ENCODE measurements around the gene UBE2QL1.

GRCh38 chr5:6493681-6494454 is 45.2 kb downstream of the UBE2QL1 start:
- TF ChIP-seq, protein P1, sequence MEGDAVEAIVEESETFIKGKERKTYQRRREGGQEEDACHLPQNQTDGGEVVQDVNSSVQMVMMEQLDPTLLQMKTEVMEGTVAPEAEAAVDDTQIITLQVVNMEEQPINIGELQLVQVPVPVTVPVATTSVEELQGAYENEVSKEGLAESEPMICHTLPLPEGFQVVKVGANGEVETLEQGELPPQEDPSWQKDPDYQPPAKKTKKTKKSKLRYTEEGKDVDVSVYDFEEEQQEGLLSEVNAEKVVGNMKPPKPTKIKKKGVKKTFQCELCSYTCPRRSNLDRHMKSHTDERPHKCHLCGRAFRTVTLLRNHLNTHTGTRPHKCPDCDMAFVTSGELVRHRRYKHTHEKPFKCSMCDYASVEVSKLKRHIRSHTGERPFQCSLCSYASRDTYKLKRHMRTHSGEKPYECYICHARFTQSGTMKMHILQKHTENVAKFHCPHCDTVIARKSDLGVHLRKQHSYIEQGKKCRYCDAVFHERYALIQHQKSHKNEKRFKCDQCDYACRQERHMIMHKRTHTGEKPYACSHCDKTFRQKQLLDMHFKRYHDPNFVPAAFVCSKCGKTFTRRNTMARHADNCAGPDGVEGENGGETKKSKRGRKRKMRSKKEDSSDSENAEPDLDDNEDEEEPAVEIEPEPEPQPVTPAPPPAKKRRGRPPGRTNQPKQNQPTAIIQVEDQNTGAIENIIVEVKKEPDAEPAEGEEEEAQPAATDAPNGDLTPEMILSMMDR (IDR thresholded peaks at IDR 0.05) = no peak
- no peak for TF ChIP-seq POLR2A (IDR thresholded peaks at IDR 0.05)
